ENCODE results near the gene PKP4.
"Not testable (repeated sequence)": the region's sequence is repeated elsewhere in the genome, so short reads cannot be mapped to it uniquely, and the experiment has no call there.

GRCh38 chr2:158695744-158696143, 239.0 kb downstream of the PKP4 start:
- TF ChIP-seq CTCF (conservative IDR thresholded peaks at IDR 0.05; ENCODE audit: low read depth, low read length); EZH2 (IDR thresholded peaks at IDR 0.05; ENCODE audit: low read length, unreplicated experiment): not testable (repeated sequence)
